HepG2 (cell line): ENCODE results near the gene RANBP2. TPM values are rescaled to one million over a fixed set of nuclear protein-coding genes. Genes with fewer than 3 reads are reported as not detected.

Source experiments
- ATAC-seq: fragments of 200-7000 bp; cut with Tn5 transposase; 3 replicates; pipeline ENCODE4 v1.9.1; 2020; ENCODE audit warnings: mild to moderate bottlenecking, moderate library complexity
- BruUV-seq: library from RNA; stranded (reverse); fragments of 400-500 nt; replicated peaks from 2 replicates; lab custom pipeline; 2021; lab: Mats Ljungman, UMichigan
- CTCF ChIA-PET: fragments of 300-600 bp; formaldehyde crosslinking; extraction: SDS; loops from one replicate; lab custom pipeline; 2021; ENCODE audit warnings: low total read pairs, inconsistent platforms, low intra/inter-chr PET ratio; lab: Yijun Ruan, JAX
- POLR2A ChIA-PET: fragments of 350-600 bp; sonication (Branson Sonifier 250); formaldehyde crosslinking; loops from one replicate; lab custom pipeline; 2020; ENCODE audit warnings: antibody characterized with exemption, inconsistent platforms; lab: Yijun Ruan, JAX
- DNase-seq: peaks from one replicate; pipeline ENCODE4 v3.0.0-alpha.2; 2015; ENCODE audit warnings: low spot score
- FAIRE-seq: peaks from 3 replicates; lab custom pipeline; 2011; peaks lifted over from hg19 to GRCh38; lab: Jason Lieb, UNC
- H2AFZ ChIP-seq: one replicate; pipeline ENCODE4 v1.6.1; 2011; ENCODE audit warnings: low read length, inconsistent platforms
- H3K27ac ChIP-seq: fragments of 300-600 bp; 3 replicates; pipeline ENCODE4 v1.8.0; 2011; ENCODE audit warnings: mixed run types, mild to moderate bottlenecking, mixed read lengths, low read length, inconsistent platforms; ENCODE audit not compliant: insufficient read depth; ENCODE audit errors: extremely low read length
- H3K27me3 ChIP-seq, 2 experiments: fragments of 200-600 bp in 1 of 2; 2 replicates in 1 of 2; 3 replicates in 1 of 2; pipeline versions ENCODE4 v1.6.0 to v1.8.0; 2011; ENCODE audit warnings: low read length in 2 of 2, mild to moderate bottlenecking in 2 of 2, moderate library complexity in 2 of 2, inconsistent platforms in 1 of 2; ENCODE audit not compliant: insufficient read depth in 2 of 2, control insufficient read depth in 1 of 2
- H3K36me3 ChIP-seq, 2 experiments: fragments of 200-600 bp in 1 of 2; replicated peaks in 1 of 2; 2 replicates in 1 of 2; 3 replicates in 1 of 2; pipeline versions ENCODE4 v1.5.1 to v1.8.0; 2011; ENCODE audit warnings: low read length in 2 of 2, inconsistent platforms in 1 of 2; ENCODE audit not compliant: insufficient read depth in 2 of 2, control insufficient read depth in 1 of 2
- H3K4me1 ChIP-seq: 2 replicates; pipeline ENCODE4 v1.5.1; 2012; ENCODE audit warnings: low read length, inconsistent platforms; ENCODE audit not compliant: insufficient read depth
- H3K4me2 ChIP-seq: 2 replicates; pipeline ENCODE4 v1.6.0; 2011; ENCODE audit warnings: low read depth, low read length, inconsistent platforms
- H3K4me3 ChIP-seq, 3 experiments: fragments of 200-600 bp in 1 of 3; sonication (generic), shearing (Covaris generic) in 1 of 3; replicated peaks in 1 of 3; 2 replicates each; pipeline ENCODE4 v1.5.1; 2011 to 2016; ENCODE audit warnings: low read length in 3 of 3, inconsistent platforms in 2 of 3, low read depth in 2 of 3, mild to moderate bottlenecking in 2 of 3, control low read depth in 1 of 3, mixed read lengths in 1 of 3; ENCODE audit not compliant: insufficient read depth in 1 of 3
- H3K79me2 ChIP-seq: one replicate; pipeline ENCODE4 v1.6.1; 2011; ENCODE audit warnings: low read length, inconsistent platforms; ENCODE audit not compliant: insufficient read depth
- H3K9ac ChIP-seq: 2 replicates; pipeline ENCODE4 v1.6.0; 2011; ENCODE audit warnings: mild to moderate bottlenecking, low read depth, low read length, inconsistent platforms; ENCODE audit not compliant: insufficient read depth
- H3K9me3 ChIP-seq: 2 replicates; pipeline ENCODE4 v1.5.1; 2012; ENCODE audit warnings: mild to moderate bottlenecking, low read length
- H4K20me1 ChIP-seq: 2 replicates; pipeline ENCODE4 v1.6.0; 2011; ENCODE audit warnings: inconsistent platforms, mild to moderate bottlenecking, low read length, moderate library complexity; ENCODE audit not compliant: insufficient read depth
- BORCS8-MEF2B ChIP-seq: sonication (generic); formaldehyde crosslinking; IDR thresholded peaks from 2 replicates; pipeline ENCODE4 v1.8.0; 2022; ENCODE audit warnings: mild to moderate bottlenecking, missing genetic modification reagents
- HMG20A ChIP-seq: IDR thresholded peaks from 2 replicates; pipeline ENCODE4 v1.6.1; 2016; ENCODE audit warnings: borderline replicate concordance
- HNF4A ChIP-seq: sonication (generic); formaldehyde crosslinking; IDR thresholded peaks from 2 replicates; pipeline ENCODE4 v1.4.0; 2020; ENCODE audit warnings: missing genetic modification reagents
- PHF21A ChIP-seq: sonication (generic); formaldehyde crosslinking; IDR thresholded peaks from 2 replicates; pipeline ENCODE4 v1.5.0; 2020; ENCODE audit warnings: mild to moderate bottlenecking, missing genetic modification reagents
- RAD21 ChIP-seq: fragments of 450-650 bp; formaldehyde crosslinking; IDR thresholded peaks from 2 replicates; pipeline ENCODE4 v1.5.0; 2020; ENCODE audit warnings: mild to moderate bottlenecking
- WGBS: methylation state at CpG from one replicate; pipeline ENCODE4 v1.1.6; 2017; ENCODE audit warnings: low lambda C conversion rate; 5-methylcytosine and 5-hydroxymethylcytosine counted together
- in situ Hi-C: cut with HindIII; loops from 2 replicates; pipeline ENCODE4 v1.10.0; 2017; ENCODE audit warnings: low pct_unique_long_range_greater_than_20kb; ENCODE audit not compliant: extremely low pct_ligation_motif_present
- intact Hi-C: fragments of 100-400 bp; cut with micrococcal nuclease; formaldehyde crosslinking; loops from one replicate; pipeline ENCODE4 v1.10.0; 2022; ENCODE audit not compliant: unreplicated experiment
- polyA plus RNA-seq, 8 experiments: library from polyadenylated mRNA; depleted of rRNA in 3 of 8; stranded (reverse) in 7 of 8; unstranded in 1 of 8; fragments of >200 nt; fragmentation: Illumina TruSeq in 4 of 8; extraction: Trizol in 4 of 8; gene quantifications; 2 replicates each; pipeline versions ENCODE4 v1.2.1 to v1.2.3, GENCODE V29; 2011 to 2016; ENCODE audit warnings: low read depth in 4 of 8, missing spikeins in 1 of 8, mixed read lengths in 1 of 8; ENCODE audit not compliant: insufficient read depth in 1 of 8
- total RNA-seq, 5 experiments: library from RNA; depleted of rRNA; stranded (reverse); fragments of >200 nt; fragmentation: Illumina TruSeq; extraction: Trizol; gene quantifications; 2 replicates each; pipeline ENCODE4 v1.2.3, GENCODE V29; 2016; ENCODE audit warnings: low read depth in 1 of 5
- TF ChIP-seq, protein P1 (sequence below): sonication (generic); formaldehyde crosslinking; IDR thresholded peaks from 2 replicates; pipeline ENCODE4 v1.8.1; 2023; ENCODE audit warnings: missing genetic modification reagents, mild to moderate bottlenecking, borderline replicate concordance
- TF ChIP-seq, protein P2 (sequence below), 2 experiments: IDR thresholded peaks; 2 replicates each; pipeline ENCODE4 v1.6.1; 2011 to 2012; ENCODE audit warnings: low read length in 2 of 2, borderline replicate concordance in 1 of 2, low read depth in 1 of 2, mild to moderate bottlenecking in 1 of 2, moderate library complexity in 1 of 2

RANBP2 gene
- total and polyA plus RNA-seq, 2 of the 13 experiments (the other 11 are each of a cell fraction or from before 2014, with no cell fraction given) = 12.2 to 87.0 TPM

DNA sequence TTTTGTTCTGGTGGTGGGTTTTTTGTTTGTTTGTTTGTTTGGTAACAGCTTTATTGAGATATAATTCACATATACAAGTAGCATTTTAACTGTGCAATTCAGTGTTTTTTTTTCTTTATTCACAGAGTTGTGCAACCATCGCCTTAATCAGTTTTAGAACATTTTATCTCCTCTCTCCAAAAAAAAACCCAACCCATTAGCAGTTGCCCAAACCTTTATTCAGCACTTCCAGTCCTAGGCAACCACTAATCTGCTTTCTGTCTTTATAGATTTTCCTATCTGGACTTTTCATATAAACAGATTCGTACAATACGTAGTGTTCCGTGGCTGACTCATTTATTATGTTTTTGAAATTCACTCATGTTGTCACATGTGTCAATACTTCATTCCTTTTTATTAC lies 106.0 kb downstream of the RANBP2 start:
- Histone ChIP-seq H2AFZ (no peak overlapping the region), H3K9ac (no peak overlapping the region), H3K79me2 (no peaks in the 10 kb centered on the region), H3K27ac (no peak overlapping the region), H3K4me1 (peaks cover 12% of the 10 kb centered on the region), H4K20me1 (no peaks in the 10 kb centered on the region), H3K27me3 (no peaks in the 10 kb centered on the region), H3K9me3 (peaks cover 2% of the 10 kb centered on the region; the same call in 1 of the 2 replicates), H3K36me3 (peaks cover 0 to 13% of the 10 kb centered on the region in 2 experiments; a peak in 2 of 5 replicates), H3K4me3 (no peak overlapping the region), H3K4me2 (no peak overlapping the region)
- POLR2A ChIA-PET = no interaction called here
- TF ChIP-seq HMG20A (no peak), HNF4A (CRISPR knock-in tag) (no peak), PHF21A (CRISPR knock-in tag) (no peak), BORCS8-MEF2B (CRISPR knock-in tag) (no peak), RAD21 (CRISPR knock-in tag) (no peak)
- TF ChIP-seq, protein P1, sequence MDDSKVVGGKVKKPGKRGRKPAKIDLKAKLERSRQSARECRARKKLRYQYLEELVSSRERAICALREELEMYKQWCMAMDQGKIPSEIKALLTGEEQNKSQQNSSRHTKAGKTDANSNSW (CRISPR knock-in tag) = no peak
- TF ChIP-seq, protein P2, sequence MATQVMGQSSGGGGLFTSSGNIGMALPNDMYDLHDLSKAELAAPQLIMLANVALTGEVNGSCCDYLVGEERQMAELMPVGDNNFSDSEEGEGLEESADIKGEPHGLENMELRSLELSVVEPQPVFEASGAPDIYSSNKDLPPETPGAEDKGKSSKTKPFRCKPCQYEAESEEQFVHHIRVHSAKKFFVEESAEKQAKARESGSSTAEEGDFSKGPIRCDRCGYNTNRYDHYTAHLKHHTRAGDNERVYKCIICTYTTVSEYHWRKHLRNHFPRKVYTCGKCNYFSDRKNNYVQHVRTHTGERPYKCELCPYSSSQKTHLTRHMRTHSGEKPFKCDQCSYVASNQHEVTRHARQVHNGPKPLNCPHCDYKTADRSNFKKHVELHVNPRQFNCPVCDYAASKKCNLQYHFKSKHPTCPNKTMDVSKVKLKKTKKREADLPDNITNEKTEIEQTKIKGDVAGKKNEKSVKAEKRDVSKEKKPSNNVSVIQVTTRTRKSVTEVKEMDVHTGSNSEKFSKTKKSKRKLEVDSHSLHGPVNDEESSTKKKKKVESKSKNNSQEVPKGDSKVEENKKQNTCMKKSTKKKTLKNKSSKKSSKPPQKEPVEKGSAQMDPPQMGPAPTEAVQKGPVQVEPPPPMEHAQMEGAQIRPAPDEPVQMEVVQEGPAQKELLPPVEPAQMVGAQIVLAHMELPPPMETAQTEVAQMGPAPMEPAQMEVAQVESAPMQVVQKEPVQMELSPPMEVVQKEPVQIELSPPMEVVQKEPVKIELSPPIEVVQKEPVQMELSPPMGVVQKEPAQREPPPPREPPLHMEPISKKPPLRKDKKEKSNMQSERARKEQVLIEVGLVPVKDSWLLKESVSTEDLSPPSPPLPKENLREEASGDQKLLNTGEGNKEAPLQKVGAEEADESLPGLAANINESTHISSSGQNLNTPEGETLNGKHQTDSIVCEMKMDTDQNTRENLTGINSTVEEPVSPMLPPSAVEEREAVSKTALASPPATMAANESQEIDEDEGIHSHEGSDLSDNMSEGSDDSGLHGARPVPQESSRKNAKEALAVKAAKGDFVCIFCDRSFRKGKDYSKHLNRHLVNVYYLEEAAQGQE (IDR thresholded peaks at IDR 0.05; ENCODE audit: borderline replicate concordance in 1 of 2, low read depth in 1 of 2, low read length in 2 of 2) = no peak
- in situ Hi-C loops (no loop called here), intact Hi-C loops (no loop called here)
- DNase-seq = no peak
- FAIRE-seq = no peak
- BruUV-seq = no TSS peak
- no peak for ATAC-seq
- 73% methylated on average over 4 of the region's 4 CpGs for WGBS
- CTCF ChIA-PET = no interaction called here
